Measurements from ENCODE around the gene KRTAP10-3.

DNA sequence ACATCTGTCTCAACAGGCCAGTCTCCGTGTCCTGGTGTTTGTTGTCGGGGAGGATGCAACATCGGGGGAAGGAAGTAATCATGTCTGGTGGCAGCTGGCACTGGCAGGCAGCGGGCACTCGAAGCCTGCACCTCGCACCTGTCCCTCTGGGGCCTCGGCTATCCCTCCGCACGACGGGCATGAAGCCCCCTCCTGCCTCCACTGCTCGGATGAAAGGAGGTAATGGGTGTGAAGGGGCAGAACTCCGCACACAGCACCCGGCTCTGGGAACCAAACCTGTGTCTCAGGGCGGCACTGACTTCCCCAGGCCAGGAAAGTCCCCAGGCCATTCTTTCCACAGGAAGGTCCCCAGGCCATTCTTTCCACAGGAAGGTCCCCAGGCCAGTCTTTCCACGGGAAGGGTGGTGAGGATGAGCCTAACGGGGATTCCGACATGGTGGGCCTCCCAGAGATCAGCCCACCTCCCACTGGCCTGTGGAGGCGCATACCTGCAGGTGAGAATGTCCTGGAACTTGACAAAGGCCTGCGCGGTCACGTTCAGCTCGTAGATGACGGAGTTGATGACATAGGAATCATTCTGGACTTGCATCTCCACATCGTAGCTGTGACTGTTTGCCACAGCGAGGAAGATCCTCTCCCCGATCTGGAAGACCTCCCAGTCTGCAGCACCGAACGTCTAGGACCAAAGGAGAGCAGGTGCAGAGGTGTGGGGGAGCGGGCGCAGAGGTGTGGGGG lies 49.7 kb downstream of the KRTAP10-3 start:
- TF ChIP-seq FOXM1 (IDR thresholded peaks at IDR 0.05; ENCODE audit: low read depth) = no peak
- TF ChIP-seq FOXM1 (CRISPR knock-in tag; IDR thresholded peaks at IDR 0.05; ENCODE audit: low read depth) = no peak
- TF ChIP-seq SRF (CRISPR knock-in tag; IDR thresholded peaks at IDR 0.05) = no peak
- no peak for TF ChIP-seq ZKSCAN8 (CRISPR knock-in tag; IDR thresholded peaks at IDR 0.05)
- no peak for TF ChIP-seq CHD4 (IDR thresholded peaks at IDR 0.05; ENCODE audit: insufficient read depth, insufficient replicate concordance, low read depth, low read length, poor library complexity, severe bottlenecking)
- no peak for TF ChIP-seq SMAD4 (CRISPR knock-in tag; conservative IDR thresholded peaks at IDR 0.05)
- TF ChIP-seq NFYB (IDR thresholded peaks at IDR 0.05; ENCODE audit: extremely low read depth, insufficient read length) = no peak
- TF ChIP-seq HDAC6 (IDR thresholded peaks at IDR 0.05; ENCODE audit: low read depth, low read length) = no peak
- no peak for TF ChIP-seq BRCA1 (IDR thresholded peaks at IDR 0.05)
- no peak for TF ChIP-seq BRCA1 (CRISPR knock-in tag; IDR thresholded peaks at IDR 0.05)
- no peak for TF ChIP-seq YY1 (IDR thresholded peaks at IDR 0.05; ENCODE audit: borderline replicate concordance in 1 of 3, control insufficient read depth in 1 of 3, extremely low read depth in 1 of 3, insufficient read depth in 3 of 3, insufficient read length in 1 of 3, insufficient replicate concordance in 2 of 3, low read depth in 1 of 3, low read length in 2 of 3)
